ENCODE data around the gene PHTF2.

DNA sequence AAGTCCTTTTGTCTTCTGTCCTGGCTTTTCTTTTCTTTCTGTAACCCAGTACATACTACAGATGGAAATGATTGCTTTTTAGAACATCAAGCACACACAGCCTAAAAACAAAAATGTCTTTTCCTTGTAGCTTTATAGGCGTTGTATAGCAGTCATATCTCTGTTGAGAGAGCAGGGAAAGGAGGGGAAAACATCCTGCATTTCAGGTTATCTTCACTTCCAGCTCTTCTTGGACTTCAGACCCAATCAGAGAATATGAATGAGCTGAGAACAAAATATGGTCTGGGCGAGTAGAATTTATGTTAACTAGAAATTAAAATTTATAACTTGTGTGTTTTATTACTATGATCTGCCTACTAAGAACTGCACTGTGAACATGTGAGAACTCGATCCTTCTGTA lies 15.0 kb upstream of the PHTF2 start:
- no peak for TF ChIP-seq CTCF (IDR thresholded peaks at IDR 0.05; ENCODE audit: insufficient read depth, low read length)
- TF ChIP-seq SPI1 (IDR thresholded peaks at IDR 0.05; ENCODE audit: borderline replicate concordance, low read depth): no peak
- TF ChIP-seq REST (IDR thresholded peaks at IDR 0.05; ENCODE audit: insufficient replicate concordance, low read depth): no peak
